MCF 10A (cell line): ENCODE data around the gene CARS1. TPM values are rescaled to one million over a fixed set of nuclear protein-coding genes. Genes with fewer than 3 reads are reported as not detected.
A peak's percentile ranks its signal among the peaks of the same experiment; 100 is the strongest.

Experiments used
- BruUV-seq: library from RNA; stranded (reverse); fragments of 400-500 nt; replicated peaks from 2 replicates; lab custom pipeline; 2021; lab: Mats Ljungman, UMichigan
- CTCF ChIA-PET: fragments of 300-600 bp; sonication (Branson Sonifier 250); formaldehyde crosslinking; extraction: SDS; loops from one replicate; lab custom pipeline; 2021; ENCODE audit warnings: antibody characterized with exemption, inconsistent platforms; lab: Yijun Ruan, JAX
- POLR2A ChIA-PET: fragments of 300-600, 350-650 bp; sonication (Branson Sonifier 250); formaldehyde crosslinking; extraction: SDS; loops from one replicate; lab custom pipeline; 2020; ENCODE audit warnings: antibody characterized with exemption, inconsistent platforms; lab: Yijun Ruan, JAX
- DNase-seq: peaks from one replicate; pipeline ENCODE4 v3.0.0-alpha.2; 2018; ENCODE audit not compliant: unreplicated experiment
- H3K27ac Mint-ChIP-seq: one replicate; pipeline ENCODE4 v1.8.0; 2022; ENCODE audit warnings: mild to moderate bottlenecking, low read depth, mixed read lengths; ENCODE audit not compliant: unreplicated experiment
- H3K27me3 Mint-ChIP-seq: one replicate; pipeline ENCODE4 v1.8.0; 2022; ENCODE audit warnings: mixed read lengths; ENCODE audit not compliant: insufficient read depth, unreplicated experiment
- H3K36me3 Mint-ChIP-seq: one replicate; pipeline ENCODE4 v1.8.0; 2022; ENCODE audit warnings: mild to moderate bottlenecking, moderate library complexity, mixed read lengths; ENCODE audit not compliant: insufficient read depth, unreplicated experiment
- H3K4me1 Mint-ChIP-seq: one replicate; pipeline ENCODE4 v1.8.0; 2022; ENCODE audit warnings: mixed read lengths; ENCODE audit not compliant: insufficient read depth, unreplicated experiment
- H3K4me3 Mint-ChIP-seq: one replicate; pipeline ENCODE4 v1.8.0; 2022; ENCODE audit warnings: mild to moderate bottlenecking, moderate library complexity, mixed read lengths; ENCODE audit not compliant: unreplicated experiment
- H3K9me3 Mint-ChIP-seq: one replicate; pipeline ENCODE4 v1.8.0; 2022; ENCODE audit warnings: mixed read lengths; ENCODE audit not compliant: unreplicated experiment
- intact Hi-C: fragments of 100-400 bp; cut with micrococcal nuclease; formaldehyde crosslinking; loops from 2 replicates; pipeline ENCODE4 v1.14.1; 2022
- total RNA-seq: library from RNA; stranded (reverse); gene quantifications from 2 replicates; pipeline ENCODE4 v1.2.3, GENCODE V29; 2022
- TF ChIP-seq, protein P1 (sequence below): fragments of 200-600 bp; IDR thresholded peaks from one replicate; pipeline ENCODE4 v1.8.0; 2022; ENCODE audit warnings: antibody characterized with exemption, mild to moderate bottlenecking; ENCODE audit not compliant: unreplicated experiment

The CARS1 gene
- total RNA-seq, 1 experiment from 2014 or later: 150 TPM

DNA sequence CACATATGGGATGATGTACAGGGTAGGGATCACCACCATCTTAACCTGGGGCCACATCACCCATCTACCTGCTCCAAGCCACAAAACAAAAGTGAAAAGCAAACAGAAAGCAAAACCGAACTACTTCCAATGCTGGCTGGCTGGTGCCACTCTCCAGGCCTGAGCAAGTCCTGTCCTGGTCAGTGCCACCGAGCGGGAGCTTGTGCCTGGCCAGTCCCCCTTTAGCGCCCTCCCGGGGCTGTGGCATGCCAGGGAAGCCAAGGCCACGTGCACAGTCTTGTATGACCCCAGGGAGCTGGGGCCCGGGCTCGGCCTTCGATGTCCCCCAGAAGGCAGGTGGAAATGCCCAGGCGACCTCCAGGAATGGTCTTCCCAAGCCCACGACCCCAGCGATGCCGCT, 47.2 kb downstream of the CARS1 start:
- H3K36me3 Mint-ChIP-seq: peaks cover 84% of the 10 kb centered on the region
- POLR2A ChIA-PET: interaction anchor here (6.1 kb wide), 1 partner anchor 8 kb away, joined by 47 read pairs; no protein-coding TSS in a partner anchor
- no peak for DNase-seq
- TF ChIP-seq, protein P1, sequence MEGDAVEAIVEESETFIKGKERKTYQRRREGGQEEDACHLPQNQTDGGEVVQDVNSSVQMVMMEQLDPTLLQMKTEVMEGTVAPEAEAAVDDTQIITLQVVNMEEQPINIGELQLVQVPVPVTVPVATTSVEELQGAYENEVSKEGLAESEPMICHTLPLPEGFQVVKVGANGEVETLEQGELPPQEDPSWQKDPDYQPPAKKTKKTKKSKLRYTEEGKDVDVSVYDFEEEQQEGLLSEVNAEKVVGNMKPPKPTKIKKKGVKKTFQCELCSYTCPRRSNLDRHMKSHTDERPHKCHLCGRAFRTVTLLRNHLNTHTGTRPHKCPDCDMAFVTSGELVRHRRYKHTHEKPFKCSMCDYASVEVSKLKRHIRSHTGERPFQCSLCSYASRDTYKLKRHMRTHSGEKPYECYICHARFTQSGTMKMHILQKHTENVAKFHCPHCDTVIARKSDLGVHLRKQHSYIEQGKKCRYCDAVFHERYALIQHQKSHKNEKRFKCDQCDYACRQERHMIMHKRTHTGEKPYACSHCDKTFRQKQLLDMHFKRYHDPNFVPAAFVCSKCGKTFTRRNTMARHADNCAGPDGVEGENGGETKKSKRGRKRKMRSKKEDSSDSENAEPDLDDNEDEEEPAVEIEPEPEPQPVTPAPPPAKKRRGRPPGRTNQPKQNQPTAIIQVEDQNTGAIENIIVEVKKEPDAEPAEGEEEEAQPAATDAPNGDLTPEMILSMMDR: no peak
- BruUV-seq: no TSS peak
- CTCF ChIA-PET: interaction anchor here (0.5 to 0.7 kb wide), 2 partner anchors 39 to 520 kb away, joined by 3 read pairs; no protein-coding TSS in a partner anchor
- H3K27me3 Mint-ChIP-seq: no peaks in the 10 kb centered on the region
- no peaks in the 10 kb centered on the region for H3K4me1 Mint-ChIP-seq
- H3K27ac Mint-ChIP-seq: no peak overlapping the region
- H3K4me3 Mint-ChIP-seq: no peak overlapping the region
- H3K9me3 Mint-ChIP-seq: no peaks in the 10 kb centered on the region
- intact Hi-C loops: no loop called here

DNA sequence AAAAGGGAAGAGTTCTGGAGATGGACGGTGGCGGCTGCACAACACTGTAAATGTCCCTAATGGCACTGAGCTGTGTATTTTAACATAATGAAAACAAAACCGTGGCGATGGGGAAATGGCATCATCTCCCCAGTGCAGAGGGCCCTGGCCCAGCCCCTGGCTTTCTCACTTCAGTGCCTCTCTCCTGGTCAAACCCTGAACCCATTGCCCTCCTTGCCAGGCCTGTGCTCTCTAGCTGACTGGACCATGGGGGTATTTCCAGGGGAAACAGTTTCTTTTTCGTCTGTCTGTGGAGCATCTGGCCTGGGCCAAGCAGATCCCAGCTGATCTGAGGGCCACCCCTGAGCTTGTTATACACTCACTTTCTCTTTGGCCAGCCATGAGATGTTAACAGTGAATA, 47.7 kb downstream of the CARS1 start:
- H3K4me3 Mint-ChIP-seq: no peak overlapping the region
- TF ChIP-seq, protein P1: no peak
- H3K27me3 Mint-ChIP-seq: no peaks in the 10 kb centered on the region
- H3K27ac Mint-ChIP-seq: peak overlapping the region; percentile 56
- ChIA-PET CTCF (interaction anchor here (0.7 to 1.0 kb wide), 3 partner anchors 11 to 121 kb away, joined by 3 to 4 read pairs (median 3); no protein-coding TSS in a partner anchor), POLR2A (no interaction called here)
- H3K4me1 Mint-ChIP-seq: peaks cover 3% of the 10 kb centered on the region
- BruUV-seq: no TSS peak
- DNase-seq: no peak
- intact Hi-C loops: no loop called here
- H3K36me3 Mint-ChIP-seq: peaks cover 84% of the 10 kb centered on the region
- no peaks in the 10 kb centered on the region for H3K9me3 Mint-ChIP-seq

DNA sequence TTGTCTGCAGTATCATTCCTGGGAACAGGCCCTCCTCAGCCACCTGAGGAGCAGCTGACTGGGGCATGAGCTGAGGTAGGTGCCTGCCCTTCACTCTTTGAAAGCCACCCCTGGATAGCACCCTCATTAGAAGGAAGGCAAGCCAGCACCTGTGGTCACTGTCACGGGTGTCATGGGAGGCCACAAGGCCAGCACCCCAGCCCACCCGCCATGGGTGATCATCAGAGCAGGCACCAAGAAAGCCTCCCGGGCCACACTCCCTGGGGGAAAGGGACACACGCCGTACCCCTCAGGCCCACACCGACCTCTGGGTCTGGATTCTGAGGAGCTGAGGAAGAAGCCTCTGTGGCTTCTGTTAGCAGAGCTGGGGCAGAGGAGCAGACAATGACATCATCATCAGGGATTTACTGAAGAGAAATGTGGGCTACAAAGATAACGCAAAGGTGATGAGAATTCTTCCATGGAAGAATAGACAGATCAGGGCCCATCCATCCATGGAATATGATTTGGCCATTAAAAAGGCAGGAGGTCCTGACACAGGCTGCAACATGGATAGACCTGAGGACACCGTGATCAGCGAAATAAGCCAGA, 48.4 kb downstream of the CARS1 start:
- ChIA-PET POLR2A (interaction anchor here (0.7 kb wide), 1 partner anchor 8 kb away, joined by 3 read pairs; no protein-coding TSS in a partner anchor), CTCF (interaction anchor here (0.7 to 1.5 kb wide), 6 partner anchors 12 to 328 kb away, joined by 3 to 4 read pairs (median 4); no protein-coding TSS in a partner anchor)
- Mint-ChIP-seq H3K27ac (peak overlapping the region; percentile 56), H3K36me3 (peaks cover 88% of the 10 kb centered on the region), H3K4me1 (peaks cover 9% of the 10 kb centered on the region), H3K27me3 (no peaks in the 10 kb centered on the region), H3K9me3 (no peaks in the 10 kb centered on the region), H3K4me3 (no peak overlapping the region)
- intact Hi-C loops: no loop called here
- no TSS peak for BruUV-seq
- DNase-seq: no peak
- TF ChIP-seq, protein P1: no peak

DNA sequence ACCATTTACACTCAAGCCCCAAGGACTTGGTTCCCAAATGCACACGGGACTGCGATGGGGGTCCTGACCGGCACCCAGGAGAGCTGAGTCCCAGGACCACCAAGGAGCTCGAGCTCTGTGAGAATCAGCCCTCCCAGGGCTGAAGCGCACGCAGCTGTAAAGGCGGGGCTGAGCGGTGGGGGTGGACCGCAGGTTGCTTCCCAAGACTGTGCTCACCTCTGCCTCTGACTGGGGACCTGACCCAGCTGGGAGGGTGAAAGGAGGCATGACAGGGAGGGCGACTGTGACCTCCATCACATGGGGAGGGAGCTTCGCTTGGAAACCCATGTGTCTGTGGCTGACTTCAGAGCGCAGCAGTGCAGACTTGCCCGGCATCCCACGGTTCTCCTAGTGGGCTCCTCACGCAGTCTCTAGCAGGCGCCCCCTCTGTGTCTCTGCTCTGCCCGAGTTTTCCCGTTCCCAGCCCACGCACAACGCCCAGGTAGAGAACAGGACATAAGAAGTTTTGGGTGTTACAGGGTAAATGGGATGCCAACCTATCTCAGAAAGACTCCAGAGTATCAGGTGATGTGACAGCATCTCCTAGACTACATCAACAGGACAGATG, 49.7 kb downstream of the CARS1 start:
- intact Hi-C loops: no loop called here
- ChIA-PET POLR2A (no interaction called here), CTCF (interaction anchor here (0.5 to 1.8 kb wide), 3 partner anchors 14 to 553 kb away, joined by 3 to 8 read pairs (median 4); no protein-coding TSS in a partner anchor)
- peak overlapping the region; percentile 46 for H3K27ac Mint-ChIP-seq
- no peaks in the 10 kb centered on the region for H3K27me3 Mint-ChIP-seq
- peaks cover 23% of the 10 kb centered on the region for H3K4me1 Mint-ChIP-seq
- no TSS peak for BruUV-seq
- TF ChIP-seq, protein P1: no peak
- no peak for DNase-seq
- peaks cover 78% of the 10 kb centered on the region for H3K36me3 Mint-ChIP-seq
- no peak overlapping the region for H3K4me3 Mint-ChIP-seq
- H3K9me3 Mint-ChIP-seq: no peaks in the 10 kb centered on the region
